Tibial nerve (tissue), 4 donors: ENCODE data around the gene YARS1.

ENCODE experiments used
- EP300 ChIP-seq, 2 donors: sonication (generic); formaldehyde crosslinking; IDR thresholded peaks; one replicate each; pipeline ENCODE4 v1.6.1; 2017; ENCODE audit warnings: antibody characterized with exemption in 2 of 2, mild to moderate bottlenecking in 1 of 2
- TF ChIP-seq, protein P1 (sequence below), 5 experiments: fragments of 200-600 bp in 3 of 5; fragments of 450-650 bp in 2 of 5; sonication (generic) in 3 of 5; IDR thresholded peaks; one replicate each; pipeline ENCODE4 v1.5.1; 2016 to 2019; ENCODE audit warnings: antibody characterized with exemption in 5 of 5, mild to moderate bottlenecking in 3 of 5, moderate library complexity in 2 of 5

DNA sequence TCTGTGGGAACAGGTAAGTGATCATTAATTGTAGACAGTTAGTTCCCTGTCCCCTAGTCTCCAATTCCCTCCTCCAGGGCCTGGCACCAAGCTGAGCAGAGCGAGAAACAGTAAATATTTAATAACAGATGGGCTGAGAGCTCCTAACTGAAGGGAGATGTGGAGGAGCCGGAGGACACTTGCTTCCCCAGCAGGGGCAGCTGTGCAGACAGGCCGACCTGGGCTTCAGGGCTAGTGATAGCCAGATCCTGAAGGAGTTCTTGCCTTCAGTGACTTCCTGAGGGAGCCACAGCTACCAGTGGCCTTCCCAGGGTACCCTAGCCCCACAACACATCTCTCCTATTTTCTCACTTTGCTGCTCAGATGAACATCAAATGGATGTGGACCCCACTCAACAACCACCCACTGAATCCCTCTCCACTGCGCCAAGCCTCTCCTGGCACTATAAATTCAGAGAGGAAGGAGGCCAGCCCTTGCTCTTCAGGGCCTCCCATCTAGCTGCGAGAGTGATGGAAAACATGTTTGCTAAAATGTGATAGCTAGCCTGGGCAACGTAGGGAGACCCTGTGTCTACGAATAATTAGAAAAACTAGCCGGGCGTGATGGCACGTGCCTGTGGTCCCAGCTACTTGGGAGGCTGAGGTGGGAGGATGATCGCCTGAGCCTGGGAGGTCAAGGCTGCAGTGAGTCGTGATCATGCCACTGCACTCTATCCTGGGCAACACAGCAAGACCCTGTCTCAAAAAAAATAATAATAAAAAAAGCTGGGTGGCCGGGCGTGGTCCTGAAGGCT is 87.7 kb downstream of the YARS1 start:
- no peak for TF ChIP-seq EP300 (IDR thresholded peaks at IDR 0.05)
- TF ChIP-seq, protein P1, sequence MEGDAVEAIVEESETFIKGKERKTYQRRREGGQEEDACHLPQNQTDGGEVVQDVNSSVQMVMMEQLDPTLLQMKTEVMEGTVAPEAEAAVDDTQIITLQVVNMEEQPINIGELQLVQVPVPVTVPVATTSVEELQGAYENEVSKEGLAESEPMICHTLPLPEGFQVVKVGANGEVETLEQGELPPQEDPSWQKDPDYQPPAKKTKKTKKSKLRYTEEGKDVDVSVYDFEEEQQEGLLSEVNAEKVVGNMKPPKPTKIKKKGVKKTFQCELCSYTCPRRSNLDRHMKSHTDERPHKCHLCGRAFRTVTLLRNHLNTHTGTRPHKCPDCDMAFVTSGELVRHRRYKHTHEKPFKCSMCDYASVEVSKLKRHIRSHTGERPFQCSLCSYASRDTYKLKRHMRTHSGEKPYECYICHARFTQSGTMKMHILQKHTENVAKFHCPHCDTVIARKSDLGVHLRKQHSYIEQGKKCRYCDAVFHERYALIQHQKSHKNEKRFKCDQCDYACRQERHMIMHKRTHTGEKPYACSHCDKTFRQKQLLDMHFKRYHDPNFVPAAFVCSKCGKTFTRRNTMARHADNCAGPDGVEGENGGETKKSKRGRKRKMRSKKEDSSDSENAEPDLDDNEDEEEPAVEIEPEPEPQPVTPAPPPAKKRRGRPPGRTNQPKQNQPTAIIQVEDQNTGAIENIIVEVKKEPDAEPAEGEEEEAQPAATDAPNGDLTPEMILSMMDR (IDR thresholded peaks at IDR 0.05), result no peak
